ENCODE results near the gene GLYATL1.
"Not testable (repeated sequence)": the region's sequence is repeated elsewhere in the genome, so short reads cannot be mapped to it uniquely, and the experiment has no call there.

GLYATL1 gene

GRCh38 chr11:58998480-58999290, 59.4 kb downstream of the GLYATL1 start:
- no peak for DNase-seq (ENCODE audit: low spot score)

- no peak for DNase-seq (ENCODE audit: low spot score)
Observed at GRCh38 chr11:58999291-58999680, 60.0 kb downstream of the GLYATL1 start.

DNA sequence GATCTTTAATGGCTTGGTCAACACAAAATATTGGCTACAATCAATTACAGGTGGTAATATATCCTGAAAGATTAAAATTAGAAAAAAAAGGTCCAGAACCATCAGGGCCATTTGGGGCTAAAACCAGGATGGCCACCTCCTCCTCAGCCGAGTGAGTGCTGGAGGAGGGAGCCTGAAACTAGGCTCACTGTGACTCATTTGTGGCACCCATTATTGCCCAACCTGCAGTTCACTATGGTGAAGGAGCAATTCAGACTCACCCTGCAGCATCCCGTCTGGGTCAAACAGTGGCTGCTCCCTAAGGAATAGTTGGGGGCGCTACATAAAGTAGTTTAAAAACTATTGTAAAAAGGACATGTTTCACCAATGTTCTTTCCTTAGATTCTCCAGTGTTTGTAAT, 60.7 kb downstream of the GLYATL1 start:
- no peak for DNase-seq (ENCODE audit: low spot score)

GRCh38 chr11:59002006-59002405, 62.7 kb downstream of the GLYATL1 start:
- DNase-seq (ENCODE audit: low spot score), result not testable (repeated sequence)
